GM19468 (cell line): ENCODE results near the gene FER.
"Not testable (repeated sequence)": the region's sequence is repeated elsewhere in the genome, so short reads cannot be mapped to it uniquely, and the experiment has no call there.

ENCODE experiments used
- ATAC-seq: cut with Tn5 transposase; IDR thresholded peaks from one replicate; pipeline ENCODE4 v1.9.1; 2021; ENCODE audit warnings: mild to moderate bottlenecking, moderate library complexity, moderate number of reproducible peaks; ENCODE audit not compliant: unreplicated experiment; ENCODE audit errors: extremely low read depth

FER gene

DNA sequence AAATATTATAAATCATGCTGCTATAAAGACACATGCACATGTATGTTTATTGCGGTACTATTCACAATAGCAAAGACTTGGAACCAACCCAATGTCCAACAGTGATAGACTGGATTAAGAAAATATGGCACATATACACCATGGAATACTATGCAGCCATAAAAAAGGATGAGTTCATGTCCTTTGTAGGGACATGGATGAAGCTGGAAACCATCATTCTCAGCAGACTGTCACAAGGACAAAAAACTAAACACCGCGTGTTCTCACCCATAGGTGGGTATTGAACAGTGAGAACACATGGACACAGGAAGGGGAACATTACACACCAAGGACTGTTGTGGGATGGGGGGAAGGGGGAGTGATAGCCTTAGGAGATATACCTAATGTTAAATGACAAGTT, 118.4 kb downstream of the FER start:
- ATAC-seq, result not testable (repeated sequence)

DNA sequence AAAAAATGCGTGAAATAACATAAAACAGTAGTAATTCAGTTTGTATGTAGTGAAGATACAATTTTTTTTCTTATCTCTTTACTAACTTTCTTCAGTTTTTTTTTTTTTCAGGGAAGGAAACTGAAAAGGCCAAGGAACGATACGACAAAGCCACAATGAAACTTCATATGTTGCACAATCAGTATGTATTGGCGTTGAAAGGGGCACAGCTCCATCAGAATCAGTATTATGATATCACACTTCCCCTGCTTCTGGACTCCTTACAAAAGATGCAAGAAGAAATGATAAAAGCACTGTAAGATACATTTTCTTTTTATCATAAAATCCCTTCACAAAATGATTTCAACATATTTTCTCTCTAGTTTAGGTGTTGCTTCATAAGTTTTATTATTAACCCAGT, 120.0 kb downstream of the FER start:
- ATAC-seq, result no peak

DNA sequence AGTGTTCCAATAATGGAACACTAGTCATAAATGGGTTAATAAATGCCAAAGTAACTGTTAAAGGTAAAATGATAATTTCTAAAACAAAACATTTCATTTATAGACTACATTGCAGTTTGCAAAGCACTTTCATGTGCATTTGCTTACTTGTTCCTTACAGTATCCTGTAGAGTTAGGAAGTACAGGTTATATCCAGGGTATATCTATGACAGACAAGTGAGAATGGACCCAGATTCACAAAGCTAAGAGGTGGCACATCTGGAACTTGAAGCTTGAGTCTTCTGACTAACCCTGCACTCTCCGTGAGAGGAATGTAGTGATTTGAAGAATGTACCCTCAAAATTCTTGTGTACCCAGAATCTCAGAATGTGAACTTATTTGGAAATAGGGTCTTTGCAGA, 121.4 kb downstream of the FER start:
- ATAC-seq, result no peak

DNA sequence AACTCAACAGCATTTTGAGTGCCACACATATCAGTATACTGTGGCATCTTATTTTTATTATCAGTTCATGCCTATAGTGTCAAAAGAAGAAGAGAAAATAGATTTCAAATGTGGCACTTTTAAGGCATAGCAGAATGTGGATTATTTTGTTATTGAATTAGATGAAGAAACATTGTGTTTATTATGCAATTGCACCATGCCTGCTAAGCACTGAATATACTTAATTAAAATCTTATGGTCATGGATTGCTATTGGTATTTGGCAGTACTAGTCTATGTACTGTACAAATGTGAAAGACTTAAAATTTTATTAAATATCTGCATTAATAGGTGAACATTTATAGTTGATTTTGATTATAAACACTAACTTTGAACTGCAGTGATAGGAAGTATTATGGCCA, 128.8 kb downstream of the FER start:
- ATAC-seq, result no peak

DNA sequence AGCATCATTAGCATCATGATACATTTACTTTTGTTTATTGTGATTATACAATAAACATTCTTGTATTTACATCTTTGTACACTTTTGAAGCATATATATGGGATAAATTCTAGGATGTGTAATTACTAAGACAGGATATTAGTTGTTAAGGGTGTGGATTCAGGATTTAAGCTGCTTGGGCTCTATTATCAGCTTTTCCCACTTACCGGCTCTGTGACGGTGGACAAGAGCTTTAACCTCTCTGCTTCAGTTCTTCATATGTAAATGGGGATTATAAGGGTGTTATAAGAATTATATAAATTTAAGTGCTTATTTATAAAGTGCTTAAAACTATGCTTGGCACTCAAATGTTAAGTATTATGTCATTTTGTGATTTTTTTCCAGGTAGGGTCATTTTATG, 131.1 kb downstream of the FER start:
- no peak for ATAC-seq

DNA sequence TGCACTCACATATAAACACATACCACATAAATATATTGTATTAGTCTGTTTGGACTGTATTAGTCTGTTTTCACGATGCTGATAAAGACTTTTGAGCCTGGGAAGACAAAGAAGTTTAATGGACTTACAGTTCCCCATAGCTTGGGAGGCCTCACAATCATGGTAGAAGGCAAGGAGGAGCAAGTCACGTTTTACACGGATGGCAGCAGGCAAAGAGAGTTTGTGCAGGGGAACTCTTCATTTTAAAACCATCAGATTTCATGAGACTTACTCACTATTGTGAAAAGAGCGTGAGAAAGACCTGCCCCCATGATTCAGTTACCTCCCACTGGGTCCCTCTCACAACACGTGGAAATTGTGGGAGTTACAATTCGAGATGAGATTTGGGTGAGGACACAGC, 133.4 kb downstream of the FER start:
- no peak for ATAC-seq

GRCh38 chr5:108884736-108885135, 137.0 kb downstream of the FER start:
- no peak for ATAC-seq

- ATAC-seq, result no peak
Measured at GRCh38 chr5:108898257-108898656, 150.6 kb downstream of the FER start.

- ATAC-seq, result no peak
Measured at GRCh38 chr5:108898707-108899106, 151.0 kb downstream of the FER start.

- not testable (repeated sequence) for ATAC-seq
Measured at GRCh38 chr5:108899244-108899643, 151.5 kb downstream of the FER start.

DNA sequence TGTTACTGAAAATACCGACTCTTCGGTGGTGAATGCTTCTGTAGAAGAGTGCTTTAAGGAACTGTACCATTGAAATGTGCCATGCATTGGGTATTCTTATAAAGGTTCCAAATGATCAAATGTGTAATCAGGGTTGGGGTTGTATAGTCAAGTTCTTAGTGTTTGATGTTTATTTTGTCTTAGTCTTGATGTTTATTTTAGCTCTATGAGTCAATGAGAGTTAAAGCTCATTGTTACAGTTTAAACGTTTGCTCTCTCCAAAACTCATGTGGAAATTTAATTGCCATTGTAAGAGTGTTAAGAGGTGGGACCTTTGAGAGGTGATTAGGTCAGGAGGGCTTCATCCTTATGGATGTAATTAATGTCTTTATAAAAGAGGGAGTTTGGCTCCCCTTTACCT, 153.0 kb downstream of the FER start:
- no peak for ATAC-seq

GRCh38 chr5:108905805-108906204, 158.1 kb downstream of the FER start:
- ATAC-seq, result no peak

GRCh38 chr5:108910627-108911026, 162.9 kb downstream of the FER start:
- no peak for ATAC-seq

DNA sequence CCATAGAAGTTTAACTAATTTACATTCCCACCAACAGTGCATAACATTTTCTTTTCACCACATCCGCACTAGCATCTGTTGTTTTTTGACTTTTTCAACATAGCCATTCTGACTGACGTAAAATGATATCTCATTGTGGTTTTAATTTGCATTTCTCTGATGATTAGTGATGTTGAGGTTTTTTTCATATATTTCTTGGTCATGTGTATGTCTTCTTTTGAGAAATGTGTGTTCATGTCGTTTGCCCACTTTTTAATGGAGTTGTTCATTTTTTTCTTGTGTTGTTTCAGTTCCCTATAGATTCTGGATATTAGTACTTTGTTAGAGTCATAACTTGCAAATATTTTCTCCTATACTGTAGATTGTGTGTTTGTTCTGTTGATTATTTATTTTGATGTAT, 163.4 kb downstream of the FER start:
- ATAC-seq, result peak; percentile 55

DNA sequence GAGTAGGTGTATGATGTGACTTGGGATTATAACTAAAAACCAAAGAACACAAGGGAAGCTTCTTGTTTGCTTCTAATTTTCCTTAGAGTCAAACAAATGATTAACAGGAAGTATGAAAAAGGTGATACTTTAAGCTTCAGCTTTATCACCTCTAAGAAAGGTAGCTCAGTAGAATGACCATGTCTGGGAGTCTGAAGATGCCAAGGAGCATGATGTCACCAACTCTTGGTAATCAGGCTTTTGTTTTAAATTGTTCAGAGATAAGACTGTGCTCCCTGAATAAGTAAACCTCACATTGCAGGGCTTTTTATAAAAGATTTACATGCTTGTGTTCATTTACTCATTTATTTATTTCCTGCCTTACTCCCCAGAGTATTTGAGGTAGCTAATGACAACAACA, 169.9 kb downstream of the FER start:
- no peak for ATAC-seq

- no peak for ATAC-seq
Measured at GRCh38 chr5:108919591-108920326, 172.1 kb downstream of the FER start.

GRCh38 chr5:108924457-108924961, 176.8 kb downstream of the FER start:
- no peak for ATAC-seq

- no peak for ATAC-seq
Measured at GRCh38 chr5:108925073-108925472, 177.4 kb downstream of the FER start.

DNA sequence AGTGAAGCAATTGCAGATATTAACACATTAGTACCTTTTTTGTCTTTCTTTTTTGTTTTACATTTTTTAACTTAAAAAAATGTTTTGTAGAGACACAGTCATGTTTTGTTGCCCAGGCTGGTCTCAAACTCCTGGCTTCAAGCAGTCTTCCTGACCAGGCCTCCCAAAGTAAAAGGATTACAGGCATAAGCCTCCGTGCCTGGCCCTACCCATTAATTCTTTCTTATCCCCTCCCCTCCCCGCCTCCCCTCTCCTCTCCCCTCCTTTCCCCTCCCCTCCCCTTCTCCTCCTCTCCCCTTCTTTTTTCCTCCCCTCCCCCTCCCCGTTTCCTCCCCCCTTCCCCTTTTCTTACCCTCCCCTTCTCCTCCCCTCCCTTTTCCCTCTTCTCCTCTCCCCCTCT, 182.4 kb downstream of the FER start:
- ATAC-seq, result no peak

- ATAC-seq, result no peak
Measured at GRCh38 chr5:108935611-108936010, 187.9 kb downstream of the FER start.

DNA sequence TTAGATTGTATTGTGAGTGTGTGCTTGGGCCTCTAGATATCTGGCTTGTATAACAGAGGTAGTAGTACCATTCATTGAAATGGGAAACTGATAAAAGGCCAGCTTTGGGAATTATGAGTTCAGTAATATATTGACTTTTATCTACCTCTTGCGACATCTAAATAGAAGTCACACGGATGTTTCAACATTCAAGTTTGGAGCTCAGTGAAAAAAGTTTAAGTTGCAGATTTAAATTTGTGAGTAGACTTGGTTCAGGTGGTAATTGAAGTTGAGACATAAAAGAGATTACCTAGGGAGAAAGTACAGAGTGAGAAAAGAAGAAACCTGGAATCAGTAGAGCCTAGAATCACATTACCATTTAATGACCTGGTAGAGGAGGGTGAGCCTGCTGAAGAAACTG, 189.5 kb downstream of the FER start:
- no peak for ATAC-seq

GRCh38 chr5:108940506-108940905, 192.8 kb downstream of the FER start:
- no peak for ATAC-seq
